Colonic mucosa (tissue), 4 donors: ENCODE data around the gene ANP32E. TPM values are rescaled to one million over a fixed set of nuclear protein-coding genes. Genes with fewer than 3 reads are reported as not detected.

Experiments used
- DNase-seq: peaks from one replicate; pipeline ENCODE4 v3.0.0-alpha.2; 2020
- H3K27ac ChIP-seq: fragments of 200-600 bp; one replicate; pipeline ENCODE4 v1.8.0; 2021
- H3K27me3 ChIP-seq: fragments of 200-600 bp; one replicate; pipeline ENCODE4 v1.8.0; 2021
- H3K36me3 ChIP-seq: fragments of 200-600 bp; one replicate; pipeline ENCODE4 v1.8.0; 2021
- H3K4me1 ChIP-seq: fragments of 200-600 bp; one replicate; pipeline ENCODE4 v1.8.0; 2021; ENCODE audit warnings: mild to moderate bottlenecking
- H3K4me3 ChIP-seq: fragments of 200-600 bp; one replicate; pipeline ENCODE4 v1.8.0; 2021
- H3K9ac ChIP-seq, 2 donors: one replicate each; pipeline ENCODE4 v1.7.0; 2013; ENCODE audit warnings: control low read depth in 2 of 2, low read depth in 2 of 2, low read length in 2 of 2
- H3K9me3 ChIP-seq: fragments of 200-600 bp; one replicate; pipeline ENCODE4 v1.8.0; 2021
- intact Hi-C: fragments of 100-400 bp; cut with DNase I; formaldehyde crosslinking; loops from one replicate; pipeline ENCODE4 v1.14.1; 2022
- total RNA-seq, 2 donors: library from RNA; stranded (reverse); fragmentation: NEBNext Ultra II Directional in 1 of 2; extraction: Animal tissue kit (Norgen Biotek cat#: 25700) in 1 of 2; gene quantifications; one replicate each; pipeline ENCODE4 v1.2.1, GENCODE V29; 2021
- TF ChIP-seq, protein P1 (sequence below): fragments of 200-600 bp; IDR thresholded peaks from one replicate; pipeline ENCODE4 v1.8.0; 2022; ENCODE audit warnings: antibody characterized with exemption, mild to moderate bottlenecking
- donor health status: healthy.
- donor health status: DM: no; HTN: no; CAD: no.
- donor health status: DM: no; HTN: no; CAD: no.

The ANP32E gene
- total RNA-seq, 2 donors from 2014 or later = 18.5 to 36.3 TPM

DNA sequence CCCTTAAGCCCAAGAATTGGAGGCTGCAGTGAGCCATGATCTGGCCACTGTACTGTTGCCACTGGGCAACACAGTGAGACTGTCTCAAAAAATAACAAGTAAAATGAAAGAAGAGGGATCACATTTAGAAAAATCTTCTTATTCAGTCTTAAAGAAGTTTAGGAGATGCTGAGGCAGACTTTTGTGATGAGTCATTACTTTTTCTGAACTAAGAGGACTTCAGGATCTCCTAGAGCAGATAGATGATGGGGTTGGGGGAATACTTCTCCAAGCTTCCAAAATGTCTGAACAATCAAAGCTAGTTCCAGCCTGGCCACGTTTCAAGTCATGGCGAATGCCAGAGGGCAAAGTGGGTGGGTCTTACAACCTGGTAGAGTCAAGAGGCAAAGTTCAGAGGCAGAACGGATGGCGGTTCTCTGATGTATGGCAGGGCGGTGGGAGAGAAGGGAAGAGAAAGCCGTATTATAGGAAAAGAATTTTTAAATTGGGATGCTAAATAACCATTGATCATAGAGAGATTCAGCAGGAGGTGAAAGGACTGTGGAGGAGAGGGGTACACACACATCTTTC, 44.3 kb upstream of the ANP32E start:
- Histone ChIP-seq H3K27me3 (no peaks in the 10 kb centered on the region), H3K9ac (no peak overlapping the region), H3K4me1 (peaks cover 3% of the 10 kb centered on the region), H3K4me3 (no peak overlapping the region), H3K27ac (no peak overlapping the region), H3K36me3 (no peaks in the 10 kb centered on the region), H3K9me3 (no peaks in the 10 kb centered on the region)
- TF ChIP-seq, protein P1, sequence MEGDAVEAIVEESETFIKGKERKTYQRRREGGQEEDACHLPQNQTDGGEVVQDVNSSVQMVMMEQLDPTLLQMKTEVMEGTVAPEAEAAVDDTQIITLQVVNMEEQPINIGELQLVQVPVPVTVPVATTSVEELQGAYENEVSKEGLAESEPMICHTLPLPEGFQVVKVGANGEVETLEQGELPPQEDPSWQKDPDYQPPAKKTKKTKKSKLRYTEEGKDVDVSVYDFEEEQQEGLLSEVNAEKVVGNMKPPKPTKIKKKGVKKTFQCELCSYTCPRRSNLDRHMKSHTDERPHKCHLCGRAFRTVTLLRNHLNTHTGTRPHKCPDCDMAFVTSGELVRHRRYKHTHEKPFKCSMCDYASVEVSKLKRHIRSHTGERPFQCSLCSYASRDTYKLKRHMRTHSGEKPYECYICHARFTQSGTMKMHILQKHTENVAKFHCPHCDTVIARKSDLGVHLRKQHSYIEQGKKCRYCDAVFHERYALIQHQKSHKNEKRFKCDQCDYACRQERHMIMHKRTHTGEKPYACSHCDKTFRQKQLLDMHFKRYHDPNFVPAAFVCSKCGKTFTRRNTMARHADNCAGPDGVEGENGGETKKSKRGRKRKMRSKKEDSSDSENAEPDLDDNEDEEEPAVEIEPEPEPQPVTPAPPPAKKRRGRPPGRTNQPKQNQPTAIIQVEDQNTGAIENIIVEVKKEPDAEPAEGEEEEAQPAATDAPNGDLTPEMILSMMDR = no peak
- peak; percentile 88 for DNase-seq
- intact Hi-C loops = loop anchor here (2.0 kb wide), 1 partner anchor 25 kb away; no protein-coding TSS in a partner anchor

DNA sequence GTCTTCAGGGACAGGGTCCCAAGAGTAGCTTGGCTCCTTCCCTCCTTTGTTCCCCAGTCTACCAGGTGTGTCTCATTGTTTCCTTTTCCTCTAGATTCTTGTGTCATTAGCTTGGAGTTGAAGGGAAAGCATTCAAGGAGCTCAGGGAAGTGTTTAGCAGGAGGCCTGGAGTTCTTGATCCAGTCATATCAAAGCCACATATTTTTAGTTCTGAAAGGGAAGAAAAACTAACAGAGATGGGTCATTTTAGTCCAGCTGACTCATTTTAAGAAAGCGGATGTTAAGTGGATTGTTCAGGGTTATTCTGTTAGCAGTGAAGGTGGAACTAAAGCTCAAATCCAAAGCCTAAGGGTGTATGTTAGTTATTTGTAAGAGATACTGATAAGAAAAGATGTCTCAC, 37.4 kb upstream of the ANP32E start:
- Histone ChIP-seq H3K36me3 (no peaks in the 10 kb centered on the region), H3K27me3 (no peaks in the 10 kb centered on the region), H3K4me3 (no peak overlapping the region), H3K9me3 (no peaks in the 10 kb centered on the region), H3K27ac (no peak overlapping the region), H3K4me1 (no peaks in the 10 kb centered on the region), H3K9ac (no peak overlapping the region)
- intact Hi-C loops = no loop called here
- DNase-seq = no peak
- TF ChIP-seq, protein P1 = no peak

DNA sequence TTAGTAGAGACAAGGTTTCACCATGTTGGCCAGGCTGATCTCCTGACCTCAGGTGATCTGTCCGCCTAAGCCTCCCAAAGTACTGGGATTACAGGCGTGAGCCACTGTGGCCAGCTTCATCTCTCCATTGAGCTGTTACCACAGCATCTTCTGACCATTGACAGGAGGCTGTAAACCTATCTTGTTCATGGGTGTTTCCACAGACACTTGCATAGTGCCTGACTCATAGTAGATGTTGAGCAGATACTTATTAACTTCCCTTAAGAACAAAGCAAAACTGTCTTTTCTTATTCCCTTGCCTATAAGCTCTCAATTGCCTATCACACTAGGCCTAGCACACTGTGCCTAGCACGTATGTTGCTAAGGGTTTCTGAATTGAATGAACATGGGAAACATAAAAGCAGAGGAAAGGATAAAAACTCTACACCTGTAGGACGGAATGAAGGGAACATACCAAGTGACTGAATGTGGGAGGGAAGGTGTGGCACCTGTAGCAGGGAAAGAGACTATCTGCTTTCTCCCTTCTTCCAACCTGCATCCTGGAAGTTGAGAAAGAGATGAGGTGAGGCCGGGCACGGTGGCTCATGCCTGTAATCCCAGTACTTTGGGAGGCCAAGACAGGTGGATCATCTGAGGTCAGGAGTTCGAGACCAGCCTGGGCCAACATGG, 35.5 kb upstream of the ANP32E start:
- TF ChIP-seq, protein P1 = no peak
- H3K4me3 ChIP-seq = no peak overlapping the region
- no peaks in the 10 kb centered on the region for H3K9me3 ChIP-seq
- H3K4me1 ChIP-seq = peaks cover 7% of the 10 kb centered on the region
- no peak overlapping the region for H3K27ac ChIP-seq
- no peak overlapping the region for H3K9ac ChIP-seq
- no peak for DNase-seq
- peaks cover 2% of the 10 kb centered on the region for H3K36me3 ChIP-seq
- H3K27me3 ChIP-seq = no peaks in the 10 kb centered on the region
- intact Hi-C loops = no loop called here

DNA sequence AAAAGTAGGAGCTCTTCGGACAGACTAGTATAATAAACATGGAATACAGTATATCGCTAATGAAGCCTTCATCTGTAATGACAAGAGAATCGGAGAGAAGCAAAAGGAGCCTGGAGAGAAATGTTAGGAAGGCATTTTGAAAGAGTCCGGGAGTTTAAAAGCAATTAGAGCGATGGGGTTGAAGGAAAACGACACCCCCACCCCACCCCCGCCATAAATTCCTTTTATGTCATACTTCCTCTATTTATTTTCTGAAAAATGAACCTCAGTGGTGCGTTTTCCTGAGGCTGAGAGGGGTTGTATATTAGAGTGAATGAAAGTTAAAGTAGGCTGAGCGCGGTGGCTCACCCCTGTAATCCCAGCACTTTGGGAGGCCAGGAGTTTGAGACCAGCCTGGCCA, 33.5 kb upstream of the ANP32E start:
- TF ChIP-seq, protein P1 = no peak
- Histone ChIP-seq H3K4me3 (peak overlapping the region; percentile 89), H3K27me3 (no peaks in the 10 kb centered on the region), H3K27ac (peak overlapping the region; percentile 88), H3K36me3 (peaks cover 9% of the 10 kb centered on the region), H3K9ac (peak overlapping the region; percentile 46 to 94), H3K4me1 (peaks cover 7% of the 10 kb centered on the region), H3K9me3 (no peaks in the 10 kb centered on the region)
- DNase-seq = no peak
- intact Hi-C loops = no loop called here

DNA sequence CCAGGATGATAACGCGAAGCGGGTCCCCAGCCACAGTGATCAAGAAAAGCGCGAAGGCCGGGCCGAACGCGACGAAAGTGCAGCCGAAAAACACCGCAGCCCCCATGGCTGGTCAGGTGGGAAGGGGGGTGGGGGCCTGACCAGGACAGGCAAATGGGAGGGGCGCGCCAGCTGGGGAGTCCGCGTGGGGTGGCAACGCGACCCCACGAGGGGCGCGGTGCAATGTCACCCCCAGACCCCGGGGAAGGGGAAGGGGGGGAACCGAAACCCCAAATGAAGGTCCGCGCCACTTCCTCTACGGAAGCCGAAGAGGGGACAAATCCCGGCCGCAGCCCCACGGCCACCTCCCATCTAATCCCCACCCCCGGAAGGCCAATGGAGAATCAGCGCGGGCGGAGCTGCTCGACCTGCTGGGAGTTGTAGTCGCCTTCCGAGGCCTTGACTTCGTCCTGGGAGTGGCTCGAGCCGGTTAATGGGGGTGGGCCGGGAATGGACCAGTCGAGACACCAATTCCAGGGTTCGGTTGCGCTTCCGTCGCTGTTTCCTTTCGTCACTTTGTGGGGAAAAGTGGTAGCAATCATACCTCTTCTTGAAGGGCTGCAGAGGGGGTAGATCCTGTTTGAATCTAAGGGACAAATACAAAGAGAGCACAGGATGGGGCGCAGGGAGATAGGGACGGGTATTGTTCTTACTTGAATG, 32.9 kb upstream of the ANP32E start, which contains the start of gene APH1A:
Gene APH1A, minus strand, starts transcription at position 312 of the 699 bp plus-strand sequence. Its CDS starts 206 bp downstream, at position 106.
- H3K9me3 ChIP-seq = no peaks in the 10 kb centered on the region
- peak; percentile 99 for DNase-seq
- intact Hi-C loops = no loop called here
- H3K4me1 ChIP-seq = peaks cover 7% of the 10 kb centered on the region
- peak within 1 kb of the TSS; percentile 88 for H3K27ac ChIP-seq
- peak within 1 kb of the TSS; percentile 89 for H3K4me3 ChIP-seq
- H3K36me3 ChIP-seq = peaks cover 9% of the 10 kb centered on the region
- no peaks in the 10 kb centered on the region for H3K27me3 ChIP-seq
- TF ChIP-seq, protein P1 = no peak
- peak within 1 kb of the TSS; percentile 94 to 96 for H3K9ac ChIP-seq
